Uterus (tissue), 4 donors: Measurements from ENCODE around the gene ADD2. TPM values are rescaled to one million over a fixed set of nuclear protein-coding genes. Genes with fewer than 3 reads are reported as not detected.

Experiments used
- DNase-seq, 2 donors: peaks; one replicate each; pipeline ENCODE4 v3.0.0-alpha.2; 2019 to 2020
- H3K27ac ChIP-seq, 2 donors: fragments of 200-600 bp; sonication (generic); 1 replicate in 1 of 2; 2 replicates in 1 of 2; pipeline ENCODE4 v1.5.1; 2016 to 2018
- H3K27me3 ChIP-seq, 2 donors: fragments of 200-600 bp; sonication (generic); one replicate each; pipeline ENCODE4 v1.5.1; 2018 to 2019; ENCODE audit warnings: control low read depth in 1 of 2
- H3K36me3 ChIP-seq, 2 donors: fragments of 200-600 bp; sonication (generic); one replicate each; pipeline ENCODE4 v1.5.1; 2019; ENCODE audit warnings: control low read depth in 1 of 2
- H3K4me1 ChIP-seq, 2 donors: fragments of 200-600 bp; sonication (generic); one replicate each; pipeline ENCODE4 v1.5.1; 2018 to 2019; ENCODE audit warnings: control low read depth in 1 of 2
- H3K4me3 ChIP-seq, 2 donors: fragments of 200-600 bp; sonication (generic); 1 replicate in 1 of 2; 2 replicates in 1 of 2; pipeline ENCODE4 v1.5.1; 2018 to 2019; ENCODE audit warnings: mild to moderate bottlenecking in 1 of 2
- H3K9me3 ChIP-seq, 2 donors: fragments of 200-600 bp; sonication (generic); one replicate each; pipeline ENCODE4 v1.5.1; 2019; ENCODE audit warnings: control low read depth in 1 of 2
- POLR2A ChIP-seq, 2 donors: fragments of 450-650 bp; IDR thresholded peaks; one replicate each; pipeline ENCODE4 v1.6.1; 2016; ENCODE audit warnings: antibody characterized with exemption in 2 of 2, mild to moderate bottlenecking in 1 of 2, moderate library complexity in 1 of 2
- intact Hi-C: fragments of 100-400 bp; cut with DNase I; formaldehyde crosslinking; loops from one replicate; pipeline ENCODE4 v1.15.1; 2023; ENCODE audit warnings: low total_unique reads
- total RNA-seq, 4 donors: library from RNA; depleted of rRNA in 3 of 4; stranded (reverse); fragments of >200 nt in 3 of 4; gene quantifications; one replicate each; pipeline versions ENCODE4 v1.1.0 to v1.2.4, GENCODE V29; 2014 to 2023
- TF ChIP-seq, protein P1 (sequence below), 4 experiments: fragments of 200-600 bp in 2 of 4; fragments of 450-650 bp in 2 of 4; sonication (generic) in 2 of 4; IDR thresholded peaks; one replicate each; pipeline ENCODE4 v1.5.1; 2016 to 2019; ENCODE audit warnings: antibody characterized with exemption in 4 of 4, mild to moderate bottlenecking in 2 of 4, moderate library complexity in 1 of 4
- donor health status: DM: yes; HTN: yes; CAD: no.

The ADD2 gene
- total RNA-seq, 4 donors from 2014 or later = 0.51 to 5.2 (median 2.6) TPM

DNA sequence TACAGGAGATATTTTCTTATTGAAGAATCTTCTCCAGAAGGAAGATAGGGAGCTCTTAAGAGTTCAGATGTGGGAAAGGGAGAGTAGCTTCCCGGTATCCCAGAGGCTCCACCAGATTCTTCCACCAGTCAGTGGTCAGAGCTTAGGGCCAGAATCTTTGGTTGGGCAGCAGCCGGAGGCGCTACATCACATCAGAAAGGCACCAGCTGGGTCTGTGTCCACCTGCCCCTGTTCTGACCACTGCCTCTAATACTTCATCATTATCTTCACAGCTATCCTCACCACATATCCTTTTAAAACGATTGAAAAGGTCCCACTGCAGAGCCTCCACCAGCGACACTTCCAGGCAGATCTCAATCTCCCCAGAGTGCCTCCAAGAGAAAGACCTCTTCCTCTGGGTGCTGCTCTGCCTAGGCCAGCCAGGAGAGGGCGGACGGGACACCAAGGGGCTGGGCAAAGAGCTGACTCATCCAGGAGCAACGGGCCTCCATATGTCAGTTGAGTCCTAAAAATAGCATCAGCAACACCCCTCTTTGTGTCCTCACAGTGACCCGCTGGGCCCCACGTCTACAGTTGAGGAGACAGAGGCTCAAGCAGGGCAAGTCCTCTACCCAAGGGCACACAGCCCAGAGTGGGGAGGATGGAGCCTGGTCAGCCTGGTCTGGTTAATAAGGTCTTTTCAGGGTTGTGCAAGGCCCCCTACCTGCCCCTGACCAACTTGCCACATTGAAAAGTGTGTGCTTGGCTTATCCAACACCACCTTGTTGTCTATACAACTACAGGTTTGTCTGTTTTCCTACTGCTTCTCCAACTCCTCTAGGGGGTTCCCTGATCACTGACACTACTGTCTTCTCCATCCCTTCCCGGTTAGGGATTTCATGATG, 81.2 kb downstream of the ADD2 start:
- Histone ChIP-seq H3K27ac (no peak overlapping the region), H3K4me3 (no peak overlapping the region), H3K4me1 (no peaks in the 10 kb centered on the region), H3K27me3 (no peaks in the 10 kb centered on the region), H3K9me3 (no peaks in the 10 kb centered on the region), H3K36me3 (no peaks in the 10 kb centered on the region)
- TF ChIP-seq POLR2A (IDR thresholded peaks at IDR 0.05) = no peak
- DNase-seq = no peak
- intact Hi-C loops = no loop called here

DNA sequence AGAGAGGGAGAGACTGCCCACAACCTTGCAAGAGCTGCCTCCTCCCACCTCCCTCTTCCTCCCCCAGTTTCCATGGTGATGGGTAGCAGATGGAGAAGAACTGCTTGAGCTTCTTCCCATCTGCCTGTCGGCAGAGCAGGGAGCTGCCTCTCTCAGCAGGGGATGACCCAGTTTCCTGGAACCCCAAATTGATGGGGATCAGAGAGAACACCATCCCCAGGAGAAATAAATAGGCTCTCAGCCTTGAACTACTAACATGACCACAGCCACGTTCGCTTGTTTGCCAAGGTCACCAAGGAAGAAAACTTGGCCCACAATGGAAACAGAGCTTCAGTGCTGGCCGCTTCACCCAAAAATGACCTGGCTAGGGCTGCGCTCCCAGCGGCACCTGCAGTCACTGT, 82.2 kb downstream of the ADD2 start:
- no peak overlapping the region for H3K4me3 ChIP-seq
- intact Hi-C loops = no loop called here
- no peaks in the 10 kb centered on the region for H3K36me3 ChIP-seq
- TF ChIP-seq POLR2A (IDR thresholded peaks at IDR 0.05) = no peak
- TF ChIP-seq, protein P1, sequence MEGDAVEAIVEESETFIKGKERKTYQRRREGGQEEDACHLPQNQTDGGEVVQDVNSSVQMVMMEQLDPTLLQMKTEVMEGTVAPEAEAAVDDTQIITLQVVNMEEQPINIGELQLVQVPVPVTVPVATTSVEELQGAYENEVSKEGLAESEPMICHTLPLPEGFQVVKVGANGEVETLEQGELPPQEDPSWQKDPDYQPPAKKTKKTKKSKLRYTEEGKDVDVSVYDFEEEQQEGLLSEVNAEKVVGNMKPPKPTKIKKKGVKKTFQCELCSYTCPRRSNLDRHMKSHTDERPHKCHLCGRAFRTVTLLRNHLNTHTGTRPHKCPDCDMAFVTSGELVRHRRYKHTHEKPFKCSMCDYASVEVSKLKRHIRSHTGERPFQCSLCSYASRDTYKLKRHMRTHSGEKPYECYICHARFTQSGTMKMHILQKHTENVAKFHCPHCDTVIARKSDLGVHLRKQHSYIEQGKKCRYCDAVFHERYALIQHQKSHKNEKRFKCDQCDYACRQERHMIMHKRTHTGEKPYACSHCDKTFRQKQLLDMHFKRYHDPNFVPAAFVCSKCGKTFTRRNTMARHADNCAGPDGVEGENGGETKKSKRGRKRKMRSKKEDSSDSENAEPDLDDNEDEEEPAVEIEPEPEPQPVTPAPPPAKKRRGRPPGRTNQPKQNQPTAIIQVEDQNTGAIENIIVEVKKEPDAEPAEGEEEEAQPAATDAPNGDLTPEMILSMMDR (IDR thresholded peaks at IDR 0.05) = no peak
- DNase-seq = no peak
- no peaks in the 10 kb centered on the region for H3K4me1 ChIP-seq
- H3K27me3 ChIP-seq = no peaks in the 10 kb centered on the region
- no peak overlapping the region for H3K27ac ChIP-seq
- no peaks in the 10 kb centered on the region for H3K9me3 ChIP-seq

DNA sequence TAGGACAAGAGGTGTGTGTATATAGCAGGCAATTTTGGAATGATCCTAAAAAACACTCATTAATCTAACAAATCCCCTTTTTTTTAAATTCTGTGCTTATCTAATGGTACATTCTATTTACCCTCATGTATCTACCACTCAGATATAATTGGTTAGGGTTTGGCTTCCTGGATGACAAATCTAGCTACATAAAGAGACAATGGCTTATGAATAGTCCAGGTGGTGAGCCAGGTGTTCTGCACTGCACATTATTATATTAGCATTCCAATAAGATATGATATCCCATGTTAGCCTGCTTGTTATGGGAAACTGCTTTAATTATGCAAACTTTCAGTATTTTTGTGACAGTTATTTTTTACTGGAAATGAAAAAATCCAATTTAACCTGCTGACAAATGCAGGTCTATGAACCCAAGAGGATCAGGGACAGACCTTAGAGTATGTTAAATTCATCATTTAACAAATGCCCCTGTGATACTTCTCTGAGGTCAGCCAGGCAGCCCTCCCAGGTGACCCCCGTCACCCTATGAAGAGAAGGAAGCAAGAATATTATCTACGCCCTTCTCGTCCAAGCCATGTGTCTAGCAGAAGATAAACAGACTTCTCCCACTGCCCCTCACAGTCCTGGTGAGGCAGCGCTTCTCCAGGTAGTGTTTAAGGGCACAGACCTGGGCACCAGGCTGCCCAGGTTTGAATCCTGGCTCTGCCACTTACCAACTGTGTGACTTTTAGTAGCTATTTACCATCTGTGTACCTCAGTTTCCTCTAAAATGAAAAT, 83.0 kb downstream of the ADD2 start:
- Histone ChIP-seq H3K4me3 (no peak overlapping the region), H3K4me1 (no peaks in the 10 kb centered on the region), H3K9me3 (no peaks in the 10 kb centered on the region), H3K27ac (no peak overlapping the region), H3K36me3 (no peaks in the 10 kb centered on the region), H3K27me3 (no peaks in the 10 kb centered on the region)
- DNase-seq = no peak
- intact Hi-C loops = no loop called here
- TF ChIP-seq POLR2A (IDR thresholded peaks at IDR 0.05) = no peak
- TF ChIP-seq, protein P1 (IDR thresholded peaks at IDR 0.05) = no peak

DNA sequence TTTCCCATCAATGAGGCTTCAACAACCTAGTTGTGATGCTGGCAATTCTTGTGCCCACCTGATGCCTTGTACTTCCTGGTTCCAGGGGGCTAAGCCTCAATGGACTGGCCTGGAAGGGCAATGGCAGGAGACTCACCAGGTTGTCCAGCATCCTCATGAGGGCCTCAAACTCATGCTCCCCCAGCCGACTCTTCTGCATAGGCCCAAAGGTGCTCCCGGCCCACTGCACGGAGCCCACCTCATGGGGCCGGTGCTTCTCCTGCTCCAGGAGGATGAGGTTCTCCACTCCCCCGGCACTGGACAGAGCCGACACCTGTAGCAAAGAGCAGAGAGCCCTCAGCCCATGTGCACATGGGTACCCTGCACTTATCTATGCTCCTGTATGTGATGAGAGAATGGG, 84.5 kb downstream of the ADD2 start:
- no peak for TF ChIP-seq POLR2A (IDR thresholded peaks at IDR 0.05)
- TF ChIP-seq, protein P1 (IDR thresholded peaks at IDR 0.05) = no peak
- no peaks in the 10 kb centered on the region for H3K4me1 ChIP-seq
- no peak overlapping the region for H3K4me3 ChIP-seq
- H3K9me3 ChIP-seq = no peaks in the 10 kb centered on the region
- no peaks in the 10 kb centered on the region for H3K36me3 ChIP-seq
- no peak for DNase-seq
- no peaks in the 10 kb centered on the region for H3K27me3 ChIP-seq
- intact Hi-C loops = no loop called here
- no peak overlapping the region for H3K27ac ChIP-seq

DNA sequence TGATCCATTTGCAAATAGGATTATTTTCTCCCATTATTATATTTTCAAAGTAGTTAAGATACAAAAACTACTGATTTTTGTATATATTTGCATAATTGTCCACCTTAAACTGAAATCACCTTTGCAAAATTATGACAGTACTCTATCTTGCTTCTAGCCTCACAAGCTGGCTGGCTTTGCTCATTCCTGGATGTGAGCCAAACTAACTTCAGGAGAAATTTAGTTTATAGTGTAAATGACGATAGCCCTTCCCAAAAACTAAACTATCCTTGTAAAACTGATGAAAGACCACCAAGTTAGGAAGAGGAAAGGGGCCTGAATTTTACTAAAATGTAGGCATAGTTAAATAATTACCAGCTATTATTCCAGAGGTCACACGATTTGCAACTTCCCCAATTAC, 87.3 kb downstream of the ADD2 start:
- no peaks in the 10 kb centered on the region for H3K36me3 ChIP-seq
- DNase-seq = no peak
- no peak overlapping the region for H3K4me3 ChIP-seq
- H3K27me3 ChIP-seq = no peaks in the 10 kb centered on the region
- TF ChIP-seq POLR2A (IDR thresholded peaks at IDR 0.05) = no peak
- TF ChIP-seq, protein P1 (IDR thresholded peaks at IDR 0.05) = no peak
- no peak overlapping the region for H3K27ac ChIP-seq
- no peaks in the 10 kb centered on the region for H3K4me1 ChIP-seq
- no peaks in the 10 kb centered on the region for H3K9me3 ChIP-seq
- intact Hi-C loops = no loop called here
